ENCODE measurements around the gene CHST11.

CHST11 gene

DNA sequence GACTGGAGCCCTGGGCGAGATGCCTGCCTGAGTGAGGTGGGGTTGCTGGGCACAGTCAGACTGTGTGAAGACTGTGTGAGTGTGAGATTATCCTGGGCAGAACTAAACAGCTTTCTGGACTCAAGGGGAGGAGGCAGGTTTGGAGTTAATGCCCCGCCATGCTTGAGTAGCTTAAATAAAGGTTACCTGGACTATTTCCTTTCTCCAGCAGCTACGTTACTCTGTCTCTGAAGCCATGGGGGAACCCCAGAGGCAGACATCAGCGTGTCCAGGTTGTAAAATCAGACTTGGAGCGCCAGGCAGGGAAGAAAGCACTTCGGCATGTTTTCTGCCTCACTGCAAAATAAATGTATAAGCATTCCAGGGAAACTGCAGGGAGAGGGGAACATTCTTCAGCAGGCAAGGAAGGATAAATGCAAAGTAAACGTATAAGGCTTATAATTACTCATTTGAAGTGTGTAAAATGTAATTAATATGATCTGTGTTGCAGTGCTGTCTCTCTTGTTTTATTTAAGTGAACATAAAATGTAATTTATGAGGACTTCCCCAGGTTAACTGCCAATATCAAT is 129.7 kb downstream of the CHST11 start:
- Mint-ChIP-seq H3K4me3 (no peak overlapping the region), H3K9me3 (peaks cover 3% of the 10 kb centered on the region), H3K36me3 (peaks cover 26% of the 10 kb centered on the region), H3K27ac (peak overlapping the region; percentile 85), H3K4me1 (peaks cover 85% of the 10 kb centered on the region), H3K27me3 (no peaks in the 10 kb centered on the region)
- no peak for ATAC-seq

DNA sequence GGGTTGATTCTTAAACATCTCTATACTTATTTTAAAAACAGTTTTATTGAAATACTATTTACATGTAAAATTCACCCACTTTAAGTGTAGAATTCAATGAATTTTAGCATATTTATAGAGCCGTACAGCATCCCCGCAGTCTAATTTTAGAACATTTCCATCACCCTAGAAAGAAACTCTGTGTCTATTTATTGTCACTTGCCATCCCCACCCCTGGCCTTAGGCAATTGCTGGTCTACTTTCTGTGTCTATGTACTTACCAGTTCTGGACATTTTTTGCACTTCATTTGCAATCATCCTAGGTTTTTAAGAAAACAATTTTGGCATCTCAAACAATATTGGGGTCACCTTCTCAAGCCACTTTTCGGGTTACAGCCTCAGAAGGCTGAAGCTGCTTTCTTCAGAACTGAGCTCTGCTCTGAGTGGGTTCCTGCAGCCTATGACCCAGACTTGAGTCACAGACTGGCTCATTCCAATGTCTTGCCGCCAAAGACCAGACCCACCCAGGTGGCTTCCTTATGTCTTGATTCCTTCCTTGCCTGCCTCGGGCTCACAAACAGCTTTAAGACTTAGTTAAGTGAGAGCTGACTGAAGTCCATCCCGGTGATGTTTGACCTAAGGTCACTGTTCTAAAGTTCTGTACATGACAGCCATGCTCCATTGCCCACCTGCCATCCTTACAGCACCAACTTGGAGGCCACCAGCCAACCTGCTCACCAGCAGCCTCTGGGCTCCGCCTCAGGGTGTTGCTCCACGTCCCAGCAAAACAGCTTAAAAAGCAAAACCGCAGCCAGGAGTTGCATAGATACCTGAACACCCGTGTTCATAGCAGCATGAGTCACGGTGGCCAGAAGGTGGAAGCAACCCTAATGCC is 131.5 kb downstream of the CHST11 start:
- Mint-ChIP-seq H3K4me1 (peaks cover 72% of the 10 kb centered on the region), H3K4me3 (no peak overlapping the region), H3K9me3 (peaks cover 3% of the 10 kb centered on the region), H3K27ac (no peak overlapping the region), H3K36me3 (peaks cover 31% of the 10 kb centered on the region), H3K27me3 (no peaks in the 10 kb centered on the region)
- no peak for ATAC-seq

- no peak for ATAC-seq
- no peaks in the 10 kb centered on the region for H3K27me3 Mint-ChIP-seq
- H3K27ac Mint-ChIP-seq, result peak overlapping the region; percentile 63
- peaks cover 72% of the 10 kb centered on the region for H3K4me1 Mint-ChIP-seq
- no peak overlapping the region for H3K4me3 Mint-ChIP-seq
- H3K9me3 Mint-ChIP-seq, result peaks cover 3% of the 10 kb centered on the region
- peaks cover 31% of the 10 kb centered on the region for H3K36me3 Mint-ChIP-seq
Measured at GRCh38 chr12:104588921-104589590, 132.3 kb downstream of the CHST11 start.

DNA sequence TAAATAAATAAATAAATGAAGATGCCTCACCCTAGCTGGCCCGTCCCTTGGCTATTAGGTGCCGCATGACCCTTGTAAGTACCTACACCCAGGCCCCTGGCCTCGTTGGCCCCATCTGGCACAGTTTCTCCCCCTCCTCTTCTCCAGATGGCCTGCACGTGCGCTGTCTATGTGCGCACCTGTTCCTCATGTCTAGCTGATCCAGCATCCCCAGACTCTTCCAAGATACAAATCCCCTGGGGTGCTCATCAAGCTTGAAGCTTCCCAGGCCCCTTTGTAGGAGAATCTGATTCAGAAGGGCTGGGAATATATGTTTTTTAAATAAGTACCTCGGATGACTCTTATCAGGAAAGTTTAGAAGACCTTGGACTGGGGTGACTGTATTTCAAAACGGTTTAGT is 133.3 kb downstream of the CHST11 start:
- Mint-ChIP-seq H3K27me3 (no peaks in the 10 kb centered on the region), H3K4me3 (no peak overlapping the region), H3K9me3 (peaks cover 3% of the 10 kb centered on the region), H3K4me1 (peaks cover 73% of the 10 kb centered on the region), H3K36me3 (peaks cover 31% of the 10 kb centered on the region), H3K27ac (no peak overlapping the region)
- ATAC-seq, result no peak

- Mint-ChIP-seq H3K4me3 (no peak overlapping the region), H3K27ac (peak overlapping the region; percentile 72), H3K36me3 (peaks cover 22% of the 10 kb centered on the region), H3K27me3 (no peaks in the 10 kb centered on the region), H3K9me3 (peaks cover 3% of the 10 kb centered on the region), H3K4me1 (peaks cover 73% of the 10 kb centered on the region)
- ATAC-seq, result no peak
Measured at GRCh38 chr12:104591257-104591885, 134.6 kb downstream of the CHST11 start.

- no peaks in the 10 kb centered on the region for H3K27me3 Mint-ChIP-seq
- peak overlapping the region; percentile 46 for H3K27ac Mint-ChIP-seq
- H3K4me3 Mint-ChIP-seq, result no peak overlapping the region
- peaks cover 24% of the 10 kb centered on the region for H3K36me3 Mint-ChIP-seq
- no peak for ATAC-seq
- peaks cover 83% of the 10 kb centered on the region for H3K4me1 Mint-ChIP-seq
- peaks cover 3% of the 10 kb centered on the region for H3K9me3 Mint-ChIP-seq
Measured at GRCh38 chr12:104593482-104593881, 136.7 kb downstream of the CHST11 start.

- no peaks in the 10 kb centered on the region for H3K9me3 Mint-ChIP-seq
- peak overlapping the region; percentile 70 for H3K27ac Mint-ChIP-seq
- no peak for ATAC-seq
- H3K27me3 Mint-ChIP-seq, result no peaks in the 10 kb centered on the region
- H3K4me1 Mint-ChIP-seq, result peaks cover 80% of the 10 kb centered on the region
- H3K4me3 Mint-ChIP-seq, result no peak overlapping the region
- peaks cover 24% of the 10 kb centered on the region for H3K36me3 Mint-ChIP-seq
Measured at GRCh38 chr12:104596134-104596799, 139.5 kb downstream of the CHST11 start.

DNA sequence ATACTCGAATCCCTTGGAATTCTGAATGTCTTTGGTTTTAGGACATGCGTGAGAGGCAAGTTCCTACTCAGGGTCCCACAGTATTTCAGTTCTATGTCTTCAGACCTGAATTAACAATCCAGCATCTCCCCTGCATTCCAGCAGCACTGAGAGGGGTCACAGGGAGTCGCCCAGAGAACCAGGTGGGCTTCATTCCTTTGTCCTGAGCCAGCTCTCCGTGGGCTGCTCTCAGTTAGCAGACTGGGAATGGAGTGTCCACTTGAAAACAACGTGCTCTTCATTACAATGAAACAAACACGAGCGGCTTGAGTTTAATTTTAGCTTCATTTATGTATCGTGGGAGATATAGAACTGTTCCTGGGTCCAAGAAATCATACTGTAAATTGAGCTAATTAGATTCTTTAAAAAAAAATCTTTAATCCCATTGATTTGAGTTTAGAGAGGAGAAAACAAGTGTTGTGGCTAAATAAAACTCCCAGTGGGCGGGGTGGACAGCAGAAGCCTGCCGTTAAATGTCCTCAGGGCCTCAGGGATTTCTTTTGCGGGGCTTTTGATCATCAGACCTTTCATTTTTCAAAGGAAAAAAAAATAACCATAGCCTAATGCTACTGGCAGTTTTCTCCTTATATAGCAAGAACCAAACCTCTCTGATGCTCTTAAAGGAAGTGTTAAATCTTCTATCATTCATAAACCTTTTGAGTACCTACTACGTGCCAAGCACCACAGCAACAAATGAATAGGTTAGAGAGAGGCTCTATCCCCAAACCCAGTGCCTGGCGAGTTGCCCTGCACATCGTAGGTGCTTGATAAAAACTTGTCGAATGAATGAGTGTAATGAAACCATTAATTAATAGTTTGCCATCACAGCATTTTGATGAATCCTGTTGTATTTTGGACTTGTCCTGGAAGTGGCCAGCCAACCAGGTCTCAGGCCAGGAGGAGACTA is 140.4 kb downstream of the CHST11 start:
- no peak overlapping the region for H3K4me3 Mint-ChIP-seq
- H3K27me3 Mint-ChIP-seq, result no peaks in the 10 kb centered on the region
- peaks cover 28% of the 10 kb centered on the region for H3K36me3 Mint-ChIP-seq
- peaks cover 88% of the 10 kb centered on the region for H3K4me1 Mint-ChIP-seq
- H3K27ac Mint-ChIP-seq, result peak overlapping the region; percentile 70
- peak; percentile 58 for ATAC-seq
- H3K9me3 Mint-ChIP-seq, result no peaks in the 10 kb centered on the region

GRCh38 chr12:104598342-104599271 is 141.9 kb downstream of the CHST11 start:
- no peaks in the 10 kb centered on the region for H3K9me3 Mint-ChIP-seq
- no peak for ATAC-seq
- peaks cover 37% of the 10 kb centered on the region for H3K36me3 Mint-ChIP-seq
- H3K27ac Mint-ChIP-seq, result peak overlapping the region; percentile 19
- no peaks in the 10 kb centered on the region for H3K27me3 Mint-ChIP-seq
- peaks cover 91% of the 10 kb centered on the region for H3K4me1 Mint-ChIP-seq
- no peak overlapping the region for H3K4me3 Mint-ChIP-seq

GRCh38 chr12:104599272-104600035 is 142.7 kb downstream of the CHST11 start:
- no peak for ATAC-seq
- no peaks in the 10 kb centered on the region for H3K27me3 Mint-ChIP-seq
- H3K4me3 Mint-ChIP-seq, result no peak overlapping the region
- peak overlapping the region; percentile 57 for H3K27ac Mint-ChIP-seq
- peaks cover 91% of the 10 kb centered on the region for H3K4me1 Mint-ChIP-seq
- peaks cover 45% of the 10 kb centered on the region for H3K36me3 Mint-ChIP-seq
- H3K9me3 Mint-ChIP-seq, result no peaks in the 10 kb centered on the region

DNA sequence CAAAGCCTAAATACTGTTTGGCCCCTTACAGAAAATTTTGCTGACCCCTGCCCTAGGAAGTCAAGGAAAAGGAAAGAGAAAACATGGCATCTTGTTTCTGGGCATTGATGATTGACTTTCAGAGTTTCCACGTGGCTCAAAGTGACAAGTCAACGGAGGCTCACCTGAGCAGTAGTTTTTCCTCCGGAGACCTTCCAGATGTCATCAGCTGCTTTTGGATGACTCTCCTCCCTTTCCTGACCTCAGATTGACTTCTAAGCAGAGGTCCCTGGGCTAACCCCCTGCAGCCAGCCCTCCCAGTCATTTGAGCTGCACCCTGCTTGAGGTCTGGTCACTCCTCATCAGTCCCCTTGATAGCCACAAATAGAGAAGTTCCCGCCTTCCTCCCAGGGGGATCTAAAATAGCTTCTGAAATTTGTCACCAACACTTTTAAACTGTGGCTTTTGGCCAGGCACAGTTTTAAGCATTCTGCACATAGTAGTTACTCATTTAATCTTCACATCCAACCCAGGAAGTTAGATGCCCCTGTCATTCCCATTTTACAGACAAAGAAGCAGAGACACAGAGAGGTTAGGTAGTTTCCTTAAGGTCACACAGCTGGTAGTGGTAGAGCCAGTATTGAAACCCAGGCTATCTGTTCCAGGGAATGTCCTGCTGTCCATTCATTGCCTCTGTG is 143.4 kb downstream of the CHST11 start:
- H3K36me3 Mint-ChIP-seq, result peaks cover 50% of the 10 kb centered on the region
- H3K9me3 Mint-ChIP-seq, result no peaks in the 10 kb centered on the region
- peak; percentile 79 for ATAC-seq
- H3K27ac Mint-ChIP-seq, result peak overlapping the region; percentile 57
- H3K4me1 Mint-ChIP-seq, result peaks cover 90% of the 10 kb centered on the region
- no peak overlapping the region for H3K4me3 Mint-ChIP-seq
- no peaks in the 10 kb centered on the region for H3K27me3 Mint-ChIP-seq
